WTC11 (cell line): Measurements from ENCODE around the gene ZC3H7B. TPM values are rescaled to one million over a fixed set of nuclear protein-coding genes. Genes with fewer than 3 reads are reported as not detected.
"Not testable (repeated sequence)": the region's sequence is repeated elsewhere in the genome, so short reads cannot be mapped to it uniquely, and the experiment has no call there.

Experiments used
- ATAC-seq: fragments of 200-7000 bp; cut with Tn5 transposase; 2 replicates; pipeline ENCODE4 v1.10.0; 2021; ENCODE audit warnings: mild to moderate bottlenecking, moderate library complexity
- CTCF ChIA-PET: fragments of 300-600 bp; sonication (Branson Sonifier 250); formaldehyde crosslinking; loops from one replicate; lab custom pipeline; 2021; ENCODE audit warnings: antibody characterized with exemption; lab: Charles Lee
- POLR2A ChIA-PET: fragments of 350-600 bp; sonication (Branson Sonifier 250); formaldehyde crosslinking; loops from one replicate; lab custom pipeline; 2021; ENCODE audit warnings: antibody characterized with exemption; lab: Charles Lee
- DNase-seq: peaks from one replicate; pipeline ENCODE4 v3.0.0; 2021; ENCODE audit warnings: low spot score
- H3K27ac Mint-ChIP-seq: 2 replicates; pipeline ENCODE4 v1.8.0; 2021; ENCODE audit warnings: mixed read lengths
- H3K27me3 Mint-ChIP-seq: 2 replicates; pipeline ENCODE4 v1.8.0; 2021; ENCODE audit warnings: low read depth, mild to moderate bottlenecking, moderate library complexity, mixed read lengths
- H3K36me3 Mint-ChIP-seq: 2 replicates; pipeline ENCODE4 v1.8.0; 2021; ENCODE audit warnings: mixed read lengths
- H3K4me1 Mint-ChIP-seq: 2 replicates; pipeline ENCODE4 v1.8.0; 2022; ENCODE audit warnings: mixed read lengths
- H3K4me3 Mint-ChIP-seq: 2 replicates; pipeline ENCODE4 v1.8.0; 2021; ENCODE audit warnings: mild to moderate bottlenecking, moderate library complexity, mixed read lengths
- H3K9me3 Mint-ChIP-seq: 2 replicates; pipeline ENCODE4 v1.8.0; 2021; ENCODE audit warnings: mixed read lengths
- OVOL2 ChIP-seq: fragments of 250-450 bp; sonication (Bioruptor Pico); IDR thresholded peaks from 2 replicates; pipeline ENCODE4 v1.9.0; 2021; ENCODE audit warnings: mild to moderate bottlenecking, borderline replicate concordance
- TEAD1 ChIP-seq: sonication (generic); formaldehyde crosslinking; IDR thresholded peaks from 2 replicates; pipeline ENCODE4 v1.8.0; 2022; ENCODE audit warnings: mild to moderate bottlenecking, missing genetic modification reagents
- TEAD4 ChIP-seq: sonication (generic); formaldehyde crosslinking; IDR thresholded peaks from 2 replicates; pipeline ENCODE4 v1.8.0; 2022; ENCODE audit warnings: mild to moderate bottlenecking, missing genetic modification reagents
- total RNA-seq: library from RNA; stranded (reverse); gene quantifications from 3 replicates; pipeline ENCODE4 v1.2.3, GENCODE V29; 2021
- TF ChIP-seq, protein P1 (sequence below): sonication (generic); formaldehyde crosslinking; IDR thresholded peaks from 2 replicates; pipeline ENCODE4 v1.8.1; 2023; ENCODE audit warnings: mild to moderate bottlenecking, missing genetic modification reagents
- TF ChIP-seq, protein P2 (sequence below): sonication (generic); formaldehyde crosslinking; IDR thresholded peaks from 2 replicates; pipeline ENCODE4 v1.8.1; 2022; ENCODE audit warnings: mild to moderate bottlenecking, missing genetic modification reagents, moderate library complexity, borderline replicate concordance
- TF ChIP-seq, protein P3 (sequence below): sonication (generic); formaldehyde crosslinking; conservative IDR thresholded peaks from 2 replicates; pipeline ENCODE4 v1.8.1; 2023; ENCODE audit warnings: mild to moderate bottlenecking, low read depth, missing genetic modification reagents, moderate library complexity
- TF ChIP-seq, protein P4 (sequence below): sonication (generic); formaldehyde crosslinking; IDR thresholded peaks from 2 replicates; pipeline ENCODE4 v1.8.0; 2023; ENCODE audit warnings: missing genetic modification reagents, mild to moderate bottlenecking, borderline replicate concordance
- TF ChIP-seq, protein P5 (sequence below): fragments of 250-450 bp; sonication (Bioruptor Pico); IDR thresholded peaks from 2 replicates; pipeline ENCODE4 v1.8.0; 2021; ENCODE audit warnings: mild to moderate bottlenecking
- TF ChIP-seq, protein P6 (sequence below): fragments of 200-600 bp; IDR thresholded peaks from 2 replicates; pipeline ENCODE4 v1.8.0; 2022; ENCODE audit warnings: antibody characterized with exemption
- TF ChIP-seq, protein P7 (sequence below): sonication (generic); formaldehyde crosslinking; IDR thresholded peaks from 2 replicates; pipeline ENCODE4 v1.8.0; 2022; ENCODE audit warnings: mild to moderate bottlenecking, missing genetic modification reagents

Gene ZC3H7B
- total RNA-seq, 1 experiment from 2014 or later, result 64.7 TPM

DNA sequence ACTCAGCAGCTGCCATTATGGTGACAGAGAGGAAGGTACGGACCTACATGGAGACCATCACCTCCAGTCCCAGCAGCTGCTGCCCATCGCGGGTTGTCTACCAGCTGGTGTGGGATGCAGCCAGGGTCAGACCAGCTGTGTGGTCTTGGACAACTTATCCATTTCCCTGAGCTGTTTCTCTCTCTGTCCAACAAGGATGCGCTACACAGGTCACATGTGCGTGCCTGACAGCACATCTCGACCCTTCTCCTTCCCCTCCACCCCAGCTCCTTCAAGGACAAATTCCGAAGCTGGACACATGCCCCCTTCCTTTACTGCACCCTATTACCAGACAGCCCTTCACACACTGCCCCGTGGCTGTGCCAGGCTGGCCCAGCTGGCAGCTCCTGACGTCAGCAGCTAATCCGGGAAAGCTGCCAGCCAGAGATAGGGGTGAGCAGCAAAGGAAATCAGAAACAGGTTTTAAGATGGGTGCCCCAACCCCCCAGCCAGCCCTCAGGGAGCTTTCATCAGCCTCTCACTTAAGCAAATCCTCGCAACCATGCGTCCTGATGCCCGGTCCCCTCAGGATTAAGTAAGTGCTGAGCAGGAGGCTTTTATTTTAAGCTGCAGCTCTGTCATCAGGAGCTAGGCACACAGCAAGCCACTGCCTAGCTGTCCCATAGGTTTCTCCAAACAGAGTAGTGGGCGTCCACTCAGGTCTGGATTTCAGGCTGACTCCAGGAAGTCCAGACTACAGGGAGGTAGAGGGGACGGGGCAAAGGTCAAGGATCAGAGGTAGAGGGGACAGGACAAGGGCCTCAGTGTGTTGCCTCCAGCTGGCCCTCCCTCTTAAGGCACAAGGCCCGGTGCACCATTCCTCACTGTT lies 100.7 kb downstream of the ZC3H7B start (continued):
- TF ChIP-seq, protein P1, sequence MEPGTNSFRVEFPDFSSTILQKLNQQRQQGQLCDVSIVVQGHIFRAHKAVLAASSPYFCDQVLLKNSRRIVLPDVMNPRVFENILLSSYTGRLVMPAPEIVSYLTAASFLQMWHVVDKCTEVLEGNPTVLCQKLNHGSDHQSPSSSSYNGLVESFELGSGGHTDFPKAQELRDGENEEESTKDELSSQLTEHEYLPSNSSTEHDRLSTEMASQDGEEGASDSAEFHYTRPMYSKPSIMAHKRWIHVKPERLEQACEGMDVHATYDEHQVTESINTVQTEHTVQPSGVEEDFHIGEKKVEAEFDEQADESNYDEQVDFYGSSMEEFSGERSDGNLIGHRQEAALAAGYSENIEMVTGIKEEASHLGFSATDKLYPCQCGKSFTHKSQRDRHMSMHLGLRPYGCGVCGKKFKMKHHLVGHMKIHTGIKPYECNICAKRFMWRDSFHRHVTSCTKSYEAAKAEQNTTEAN (CRISPR knock-in tag), result no peak
- TF ChIP-seq, protein P2, sequence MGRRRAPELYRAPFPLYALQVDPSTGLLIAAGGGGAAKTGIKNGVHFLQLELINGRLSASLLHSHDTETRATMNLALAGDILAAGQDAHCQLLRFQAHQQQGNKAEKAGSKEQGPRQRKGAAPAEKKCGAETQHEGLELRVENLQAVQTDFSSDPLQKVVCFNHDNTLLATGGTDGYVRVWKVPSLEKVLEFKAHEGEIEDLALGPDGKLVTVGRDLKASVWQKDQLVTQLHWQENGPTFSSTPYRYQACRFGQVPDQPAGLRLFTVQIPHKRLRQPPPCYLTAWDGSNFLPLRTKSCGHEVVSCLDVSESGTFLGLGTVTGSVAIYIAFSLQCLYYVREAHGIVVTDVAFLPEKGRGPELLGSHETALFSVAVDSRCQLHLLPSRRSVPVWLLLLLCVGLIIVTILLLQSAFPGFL (CRISPR knock-in tag), result no peak
- TF ChIP-seq, protein P3, sequence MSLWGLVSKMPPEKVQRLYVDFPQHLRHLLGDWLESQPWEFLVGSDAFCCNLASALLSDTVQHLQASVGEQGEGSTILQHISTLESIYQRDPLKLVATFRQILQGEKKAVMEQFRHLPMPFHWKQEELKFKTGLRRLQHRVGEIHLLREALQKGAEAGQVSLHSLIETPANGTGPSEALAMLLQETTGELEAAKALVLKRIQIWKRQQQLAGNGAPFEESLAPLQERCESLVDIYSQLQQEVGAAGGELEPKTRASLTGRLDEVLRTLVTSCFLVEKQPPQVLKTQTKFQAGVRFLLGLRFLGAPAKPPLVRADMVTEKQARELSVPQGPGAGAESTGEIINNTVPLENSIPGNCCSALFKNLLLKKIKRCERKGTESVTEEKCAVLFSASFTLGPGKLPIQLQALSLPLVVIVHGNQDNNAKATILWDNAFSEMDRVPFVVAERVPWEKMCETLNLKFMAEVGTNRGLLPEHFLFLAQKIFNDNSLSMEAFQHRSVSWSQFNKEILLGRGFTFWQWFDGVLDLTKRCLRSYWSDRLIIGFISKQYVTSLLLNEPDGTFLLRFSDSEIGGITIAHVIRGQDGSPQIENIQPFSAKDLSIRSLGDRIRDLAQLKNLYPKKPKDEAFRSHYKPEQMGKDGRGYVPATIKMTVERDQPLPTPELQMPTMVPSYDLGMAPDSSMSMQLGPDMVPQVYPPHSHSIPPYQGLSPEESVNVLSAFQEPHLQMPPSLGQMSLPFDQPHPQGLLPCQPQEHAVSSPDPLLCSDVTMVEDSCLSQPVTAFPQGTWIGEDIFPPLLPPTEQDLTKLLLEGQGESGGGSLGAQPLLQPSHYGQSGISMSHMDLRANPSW (CRISPR knock-in tag), result no peak

DNA sequence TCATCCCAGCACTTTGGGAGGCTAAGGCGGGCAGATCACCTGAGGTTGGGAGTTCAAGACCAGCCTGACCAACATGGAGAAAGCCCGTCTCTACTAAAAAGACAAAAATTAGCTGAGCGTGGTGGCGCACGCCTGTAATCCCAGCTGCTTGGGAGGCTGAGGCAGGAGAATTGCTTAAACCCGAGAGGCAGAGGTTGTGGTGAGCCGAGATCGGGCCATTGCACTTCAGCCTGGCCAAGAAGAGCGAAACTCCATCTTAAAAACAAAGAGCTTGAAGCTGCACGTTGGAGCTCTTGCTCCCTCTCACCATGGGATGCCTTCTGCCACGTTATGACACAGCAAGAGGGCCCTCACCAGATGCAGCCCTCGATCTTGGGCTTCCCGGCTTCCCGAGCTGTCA lies 101.5 kb downstream of the ZC3H7B start:
- ChIA-PET CTCF (interaction anchor here (0.6 to 4.6 kb wide), 18 partner anchors 21 to 545 kb away, joined by 3 to 110 read pairs (median 11); partner anchors contain the start of genes CSDC2 and TEF), POLR2A (interaction anchor here (2.1 kb wide), 1 partner anchor 44 kb away, joined by 10 read pairs; the partner anchor contains the start of gene TOB2)
- H3K27ac Mint-ChIP-seq, H3K36me3 Mint-ChIP-seq, ATAC-seq, DNase-seq, H3K27me3 Mint-ChIP-seq, H3K9me3 Mint-ChIP-seq, H3K4me3 Mint-ChIP-seq, H3K4me1 Mint-ChIP-seq: not testable (repeated sequence)

DNA sequence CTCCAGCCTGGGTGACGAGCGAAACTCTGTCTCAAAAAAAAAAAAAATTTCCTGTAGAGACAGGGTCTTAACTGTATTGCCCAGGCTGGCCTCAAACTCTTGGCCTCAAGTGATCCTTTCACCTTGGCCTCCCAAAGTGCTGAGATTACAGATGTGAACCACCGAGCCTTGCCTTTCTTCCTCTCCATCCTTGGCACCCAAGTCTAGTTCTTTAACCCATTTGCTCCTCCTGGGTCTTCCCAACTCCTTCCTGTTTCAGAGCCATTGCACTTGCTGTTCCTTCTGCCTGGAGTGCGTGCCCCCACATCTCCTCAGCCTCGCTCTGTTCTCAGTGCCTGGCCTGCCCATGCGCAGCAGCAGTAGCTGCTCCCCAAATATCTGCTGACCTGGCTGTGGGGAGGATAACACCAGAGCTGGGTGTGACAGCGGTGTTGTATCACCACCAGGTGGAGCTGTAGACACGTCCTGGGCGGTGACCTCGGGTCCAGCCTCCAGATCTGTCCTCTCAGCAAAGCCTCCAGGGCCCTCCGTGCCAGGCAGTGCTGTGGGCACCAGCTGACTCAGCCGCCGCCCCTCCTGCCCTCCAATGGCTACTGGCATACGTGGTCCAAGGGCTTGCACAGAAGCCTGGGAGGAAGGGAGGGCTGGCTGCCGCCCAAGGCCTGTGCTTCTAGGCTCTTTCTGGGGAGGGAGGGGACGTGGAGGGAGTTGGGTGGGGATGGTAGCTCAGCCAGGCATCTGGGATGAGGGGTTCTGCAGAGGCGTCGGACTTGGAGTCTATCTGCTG lies 102.4 kb downstream of the ZC3H7B start:
- Mint-ChIP-seq H3K27ac (peak overlapping the region; percentile 63; the same call in 1 of the 2 replicates), H3K27me3 (no peaks in the 10 kb centered on the region), H3K4me3 (no peak overlapping the region), H3K9me3 (no peaks in the 10 kb centered on the region), H3K36me3 (no peaks in the 10 kb centered on the region), H3K4me1 (peaks cover 2% of the 10 kb centered on the region; the same call in 1 of the 2 replicates)
- ChIA-PET CTCF (interaction anchor here (0.5 to 4.6 kb wide), 57 partner anchors 10 to 546 kb away, joined by 3 to 110 read pairs (median 8); partner anchors contain the start of genes ACO2, CSDC2, DESI1 and PHF5A), POLR2A (interaction anchor here (0.6 to 2.1 kb wide), 7 partner anchors 23 to 194 kb away, joined by 3 to 10 read pairs (median 3); partner anchors contain the start of genes PHF5A, TEF and TOB2)
- TF ChIP-seq TEAD1 (CRISPR knock-in tag), result peak; percentile 64; the same call in 1 of the 2 replicates
- no peak for TF ChIP-seq OVOL2 (CRISPR knock-in tag)
- TF ChIP-seq TEAD4 (CRISPR knock-in tag), result peak; percentile 48; the same call in 1 of the 2 replicates
- TF ChIP-seq, protein P4, sequence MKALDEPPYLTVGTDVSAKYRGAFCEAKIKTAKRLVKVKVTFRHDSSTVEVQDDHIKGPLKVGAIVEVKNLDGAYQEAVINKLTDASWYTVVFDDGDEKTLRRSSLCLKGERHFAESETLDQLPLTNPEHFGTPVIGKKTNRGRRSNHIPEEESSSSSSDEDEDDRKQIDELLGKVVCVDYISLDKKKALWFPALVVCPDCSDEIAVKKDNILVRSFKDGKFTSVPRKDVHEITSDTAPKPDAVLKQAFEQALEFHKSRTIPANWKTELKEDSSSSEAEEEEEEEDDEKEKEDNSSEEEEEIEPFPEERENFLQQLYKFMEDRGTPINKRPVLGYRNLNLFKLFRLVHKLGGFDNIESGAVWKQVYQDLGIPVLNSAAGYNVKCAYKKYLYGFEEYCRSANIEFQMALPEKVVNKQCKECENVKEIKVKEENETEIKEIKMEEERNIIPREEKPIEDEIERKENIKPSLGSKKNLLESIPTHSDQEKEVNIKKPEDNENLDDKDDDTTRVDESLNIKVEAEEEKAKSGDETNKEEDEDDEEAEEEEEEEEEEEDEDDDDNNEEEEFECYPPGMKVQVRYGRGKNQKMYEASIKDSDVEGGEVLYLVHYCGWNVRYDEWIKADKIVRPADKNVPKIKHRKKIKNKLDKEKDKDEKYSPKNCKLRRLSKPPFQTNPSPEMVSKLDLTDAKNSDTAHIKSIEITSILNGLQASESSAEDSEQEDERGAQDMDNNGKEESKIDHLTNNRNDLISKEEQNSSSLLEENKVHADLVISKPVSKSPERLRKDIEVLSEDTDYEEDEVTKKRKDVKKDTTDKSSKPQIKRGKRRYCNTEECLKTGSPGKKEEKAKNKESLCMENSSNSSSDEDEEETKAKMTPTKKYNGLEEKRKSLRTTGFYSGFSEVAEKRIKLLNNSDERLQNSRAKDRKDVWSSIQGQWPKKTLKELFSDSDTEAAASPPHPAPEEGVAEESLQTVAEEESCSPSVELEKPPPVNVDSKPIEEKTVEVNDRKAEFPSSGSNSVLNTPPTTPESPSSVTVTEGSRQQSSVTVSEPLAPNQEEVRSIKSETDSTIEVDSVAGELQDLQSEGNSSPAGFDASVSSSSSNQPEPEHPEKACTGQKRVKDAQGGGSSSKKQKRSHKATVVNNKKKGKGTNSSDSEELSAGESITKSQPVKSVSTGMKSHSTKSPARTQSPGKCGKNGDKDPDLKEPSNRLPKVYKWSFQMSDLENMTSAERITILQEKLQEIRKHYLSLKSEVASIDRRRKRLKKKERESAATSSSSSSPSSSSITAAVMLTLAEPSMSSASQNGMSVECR (CRISPR knock-in tag), result 0 out of 2 replicates have a peak, but pooled peaks have one; percentile 29
- TF ChIP-seq, protein P5, sequence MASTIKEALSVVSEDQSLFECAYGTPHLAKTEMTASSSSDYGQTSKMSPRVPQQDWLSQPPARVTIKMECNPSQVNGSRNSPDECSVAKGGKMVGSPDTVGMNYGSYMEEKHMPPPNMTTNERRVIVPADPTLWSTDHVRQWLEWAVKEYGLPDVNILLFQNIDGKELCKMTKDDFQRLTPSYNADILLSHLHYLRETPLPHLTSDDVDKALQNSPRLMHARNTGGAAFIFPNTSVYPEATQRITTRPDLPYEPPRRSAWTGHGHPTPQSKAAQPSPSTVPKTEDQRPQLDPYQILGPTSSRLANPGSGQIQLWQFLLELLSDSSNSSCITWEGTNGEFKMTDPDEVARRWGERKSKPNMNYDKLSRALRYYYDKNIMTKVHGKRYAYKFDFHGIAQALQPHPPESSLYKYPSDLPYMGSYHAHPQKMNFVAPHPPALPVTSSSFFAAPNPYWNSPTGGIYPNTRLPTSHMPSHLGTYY, result no peak
- TF ChIP-seq, protein P6, sequence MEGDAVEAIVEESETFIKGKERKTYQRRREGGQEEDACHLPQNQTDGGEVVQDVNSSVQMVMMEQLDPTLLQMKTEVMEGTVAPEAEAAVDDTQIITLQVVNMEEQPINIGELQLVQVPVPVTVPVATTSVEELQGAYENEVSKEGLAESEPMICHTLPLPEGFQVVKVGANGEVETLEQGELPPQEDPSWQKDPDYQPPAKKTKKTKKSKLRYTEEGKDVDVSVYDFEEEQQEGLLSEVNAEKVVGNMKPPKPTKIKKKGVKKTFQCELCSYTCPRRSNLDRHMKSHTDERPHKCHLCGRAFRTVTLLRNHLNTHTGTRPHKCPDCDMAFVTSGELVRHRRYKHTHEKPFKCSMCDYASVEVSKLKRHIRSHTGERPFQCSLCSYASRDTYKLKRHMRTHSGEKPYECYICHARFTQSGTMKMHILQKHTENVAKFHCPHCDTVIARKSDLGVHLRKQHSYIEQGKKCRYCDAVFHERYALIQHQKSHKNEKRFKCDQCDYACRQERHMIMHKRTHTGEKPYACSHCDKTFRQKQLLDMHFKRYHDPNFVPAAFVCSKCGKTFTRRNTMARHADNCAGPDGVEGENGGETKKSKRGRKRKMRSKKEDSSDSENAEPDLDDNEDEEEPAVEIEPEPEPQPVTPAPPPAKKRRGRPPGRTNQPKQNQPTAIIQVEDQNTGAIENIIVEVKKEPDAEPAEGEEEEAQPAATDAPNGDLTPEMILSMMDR, result peak; percentile 85
- TF ChIP-seq, protein P7, sequence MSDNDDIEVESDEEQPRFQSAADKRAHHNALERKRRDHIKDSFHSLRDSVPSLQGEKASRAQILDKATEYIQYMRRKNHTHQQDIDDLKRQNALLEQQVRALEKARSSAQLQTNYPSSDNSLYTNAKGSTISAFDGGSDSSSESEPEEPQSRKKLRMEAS (CRISPR knock-in tag), result peak; percentile 49; the same call in 1 of the 2 replicates
- DNase-seq (peak; percentile 88), ATAC-seq (peak; percentile 97)
